NOMO-1 treated with DMSO at 0.1 percent for 48 hours (cell line): Measurements from ENCODE around the gene CDKAL1.

Experiments used
- DNase-seq: peaks from one replicate; lab custom pipeline; 2025; ENCODE audit not compliant: unreplicated experiment; lab: John Stamatoyannopoulos, UW

CDKAL1 gene

GRCh38 chr6:21157186-21157929 is 623.1 kb downstream of the CDKAL1 start:
- DNase-seq: no peak

DNA sequence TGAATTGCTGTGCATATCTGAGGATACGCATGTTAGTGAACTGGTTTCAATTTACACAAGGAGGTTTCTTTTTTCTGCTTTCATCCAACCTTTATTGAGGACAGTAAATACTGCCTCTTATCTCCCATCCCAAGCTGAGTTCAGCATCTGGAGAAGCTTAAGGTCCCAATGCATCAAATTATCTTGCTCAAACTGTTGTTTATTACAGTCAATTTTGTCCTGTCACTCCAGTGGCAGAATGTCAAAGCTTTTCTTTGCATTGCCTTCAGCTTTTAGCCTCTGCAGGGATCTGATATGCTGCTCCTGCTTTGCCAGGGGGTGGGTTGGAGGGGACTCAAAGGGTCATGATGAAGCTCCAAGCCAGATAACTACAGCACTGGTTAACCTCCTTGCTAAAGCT is 623.9 kb downstream of the CDKAL1 start:
- DNase-seq: no peak

- DNase-seq: no peak
Measured at GRCh38 chr6:21158873-21159272, 624.6 kb downstream of the CDKAL1 start.

- no peak for DNase-seq
Measured at GRCh38 chr6:21159465-21159864, 625.2 kb downstream of the CDKAL1 start.

GRCh38 chr6:21161707-21162106 is 627.5 kb downstream of the CDKAL1 start:
- no peak for DNase-seq

- no peak for DNase-seq
Measured at GRCh38 chr6:21163110-21163837, 629.0 kb downstream of the CDKAL1 start.

DNA sequence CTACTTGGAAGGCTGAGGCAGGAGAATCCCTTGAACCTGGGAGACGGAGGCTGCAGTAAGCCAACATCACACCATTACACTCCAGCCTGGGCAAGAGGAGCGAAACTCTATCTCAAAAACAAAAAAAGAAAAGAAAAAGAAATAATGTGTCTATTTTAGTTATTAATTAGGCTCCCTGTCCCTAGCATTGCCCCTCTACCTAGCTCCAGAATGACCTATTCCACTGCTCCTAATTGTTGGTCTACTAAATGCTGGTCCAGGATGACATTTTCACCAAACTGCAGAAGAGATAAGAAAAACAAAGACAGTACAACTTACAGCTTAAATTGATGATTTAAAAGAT is 629.6 kb downstream of the CDKAL1 start:
- DNase-seq: no peak

DNA sequence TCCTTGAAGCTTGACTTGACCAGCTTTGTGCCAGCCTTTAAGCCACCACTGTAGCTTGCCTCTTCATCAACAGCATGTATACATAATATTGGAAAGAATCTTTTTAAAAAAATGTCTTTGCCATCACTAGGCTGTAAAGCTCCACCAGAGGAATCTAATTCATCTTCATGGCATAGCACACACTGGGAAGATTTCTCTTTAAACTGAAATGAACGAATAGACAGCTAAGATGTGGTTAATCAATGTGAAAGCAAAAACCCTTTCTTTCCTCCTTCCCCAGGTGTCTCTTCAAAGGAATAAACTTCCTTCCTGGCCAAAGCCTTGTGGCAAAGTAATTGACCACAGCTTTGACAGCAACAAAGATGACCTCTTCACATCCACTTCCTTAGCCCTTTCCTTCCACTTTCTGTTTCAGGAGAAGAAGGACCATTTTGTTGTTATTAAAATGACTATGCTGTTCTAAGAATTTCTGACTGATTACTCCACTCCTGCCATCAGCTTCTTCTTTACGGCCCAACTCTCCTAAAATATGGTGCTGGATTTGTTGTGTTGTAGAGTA is 630.6 kb downstream of the CDKAL1 start:
- peak; percentile 17 for DNase-seq

- no peak for DNase-seq
Measured at GRCh38 chr6:21166754-21167153, 632.5 kb downstream of the CDKAL1 start.

DNA sequence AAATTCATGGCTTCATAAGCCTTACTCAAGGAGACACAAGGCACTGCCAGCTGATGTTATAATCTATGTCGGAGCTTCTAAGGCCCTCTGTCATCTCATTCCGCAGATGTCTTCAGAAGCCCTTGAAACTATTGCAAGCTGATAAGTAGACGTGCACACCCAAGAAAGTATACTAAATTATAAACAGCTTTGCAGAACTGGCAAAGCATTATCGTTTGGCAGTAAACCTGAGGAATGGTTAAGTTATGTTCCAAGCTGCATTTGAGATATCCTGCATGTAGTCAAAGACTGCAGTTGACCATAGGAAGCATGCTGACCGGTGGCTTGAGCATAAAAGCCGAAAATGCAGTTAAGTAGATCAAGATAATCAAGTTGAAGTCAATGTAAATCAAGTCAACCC is 633.5 kb downstream of the CDKAL1 start:
- no peak for DNase-seq

DNA sequence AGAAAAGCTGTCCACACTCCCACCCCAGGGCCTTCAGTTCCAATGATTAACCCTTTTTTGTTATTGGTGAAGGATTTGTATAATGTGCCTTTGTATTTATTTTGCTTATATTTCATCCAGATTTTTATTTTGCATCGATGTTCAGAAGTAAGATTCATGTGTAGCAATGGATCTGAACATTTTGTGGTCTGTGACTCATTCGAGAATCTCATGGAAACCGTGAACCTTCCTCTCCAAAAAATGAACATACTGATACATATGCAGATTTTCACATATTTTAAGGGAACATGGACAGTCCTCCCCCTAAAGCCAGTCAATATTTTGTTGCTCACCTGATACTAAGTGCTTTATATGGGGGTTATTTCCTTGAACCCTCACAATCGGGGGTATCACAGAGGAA is 637.5 kb downstream of the CDKAL1 start:
- no peak for DNase-seq

DNA sequence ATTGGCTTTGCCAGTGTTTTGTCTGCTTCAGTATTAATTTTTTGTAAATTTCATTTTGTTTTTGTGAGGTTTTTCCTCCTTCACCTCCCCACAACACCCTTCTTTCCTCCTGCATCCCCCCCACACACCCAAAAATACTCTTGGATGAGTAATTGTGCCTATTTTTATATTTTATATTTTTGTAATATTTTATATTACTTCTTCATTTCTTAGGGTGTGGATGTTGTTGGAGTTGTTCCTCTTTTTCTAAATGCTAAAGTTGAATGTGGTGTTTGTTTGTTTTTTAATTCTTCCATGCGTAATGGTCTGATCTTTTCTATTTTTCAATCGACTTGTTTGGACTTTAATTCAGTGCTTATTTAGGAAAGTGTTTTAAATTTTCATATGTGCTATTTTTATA is 638.8 kb downstream of the CDKAL1 start:
- DNase-seq: peak; percentile 42

DNA sequence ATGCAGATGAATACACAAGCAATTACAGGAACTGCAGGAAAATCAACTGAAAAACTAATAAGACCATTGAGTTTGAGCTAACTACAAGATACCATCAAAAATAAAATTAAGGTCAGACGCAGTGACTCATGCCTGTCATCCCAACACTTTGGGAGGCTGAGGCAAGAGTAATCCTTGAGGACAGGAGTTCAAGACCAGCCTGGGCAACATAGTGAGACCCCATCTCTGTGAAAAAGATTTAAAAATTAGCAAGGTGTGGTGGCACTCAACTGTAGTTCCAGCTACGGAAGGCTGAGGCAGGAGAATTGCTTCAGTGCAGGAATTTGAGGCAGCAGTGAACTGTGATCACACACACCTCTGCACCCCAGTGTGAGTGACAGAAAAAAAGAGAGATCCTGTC is 639.4 kb downstream of the CDKAL1 start:
- no peak for DNase-seq

GRCh38 chr6:21176197-21176596 is 641.9 kb downstream of the CDKAL1 start:
- DNase-seq: no peak

- DNase-seq: no peak
Measured at GRCh38 chr6:21180155-21180554, 645.9 kb downstream of the CDKAL1 start.

GRCh38 chr6:21180800-21181337 is 646.6 kb downstream of the CDKAL1 start:
- no peak for DNase-seq

DNA sequence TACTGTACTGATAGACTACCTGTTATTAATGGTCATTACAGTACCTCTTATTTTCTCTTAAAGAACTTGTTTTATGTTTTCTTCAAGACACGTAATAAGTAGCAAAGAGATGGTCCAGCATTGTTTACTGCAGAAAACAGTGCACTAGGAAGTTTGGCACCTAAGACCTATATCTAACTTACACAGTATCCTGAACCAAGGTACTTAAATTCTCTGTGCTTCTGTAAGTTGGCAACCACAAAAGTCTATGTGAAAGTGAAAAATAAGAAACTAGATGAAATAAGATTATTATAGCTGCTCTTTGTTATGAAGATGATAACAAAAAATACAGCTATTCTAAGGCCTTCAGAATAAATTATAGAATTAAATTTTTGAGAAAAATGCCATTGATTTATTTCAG is 647.6 kb downstream of the CDKAL1 start:
- DNase-seq: no peak

DNA sequence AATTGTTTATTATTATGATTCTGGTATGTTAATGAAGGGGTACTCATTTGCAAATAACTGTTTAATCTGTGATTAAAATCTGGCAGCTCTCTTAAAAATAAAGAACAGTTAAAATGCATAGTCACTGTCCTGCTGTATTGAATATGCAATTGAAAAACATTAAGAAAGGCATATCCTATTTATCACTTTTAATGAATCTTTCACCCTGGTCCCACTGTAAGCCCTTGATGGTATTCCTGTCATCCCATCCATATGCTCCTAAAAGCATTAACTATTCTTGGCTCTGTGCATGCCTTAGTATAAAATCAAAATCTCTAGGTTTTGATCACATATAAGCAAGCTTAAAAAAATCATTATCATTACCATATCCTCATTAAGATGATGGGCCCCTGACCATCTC is 648.3 kb downstream of the CDKAL1 start:
- DNase-seq: no peak

DNA sequence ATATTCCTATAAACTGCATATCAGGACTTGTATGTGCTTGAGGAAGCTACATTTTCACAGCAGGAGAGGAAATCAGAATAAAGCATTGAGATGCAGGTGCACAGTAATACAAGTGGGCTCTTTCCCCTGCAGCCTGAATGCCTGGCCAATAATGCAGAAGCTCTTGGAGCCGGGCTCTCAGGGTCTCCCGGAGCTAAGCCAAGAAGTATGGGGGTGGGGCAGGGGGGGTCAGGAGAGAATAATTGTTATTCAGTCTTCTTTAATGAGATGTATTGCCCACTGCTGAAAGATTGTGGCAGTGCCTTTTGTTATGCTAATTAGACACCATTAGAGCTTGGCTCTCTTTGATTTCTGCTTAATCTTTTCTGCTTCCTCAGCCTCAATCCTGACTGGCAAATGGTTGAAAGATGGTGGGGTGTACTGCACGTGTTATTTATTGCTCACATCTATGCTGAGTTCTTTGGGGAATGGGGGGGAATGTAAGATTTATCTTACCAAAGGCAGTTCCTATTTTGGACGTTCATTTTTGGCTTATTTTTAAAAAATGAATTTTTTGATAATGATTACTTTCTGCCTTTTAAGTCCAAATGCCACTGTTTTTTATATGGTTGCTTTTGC is 651.7 kb downstream of the CDKAL1 start:
- no peak for DNase-seq

DNA sequence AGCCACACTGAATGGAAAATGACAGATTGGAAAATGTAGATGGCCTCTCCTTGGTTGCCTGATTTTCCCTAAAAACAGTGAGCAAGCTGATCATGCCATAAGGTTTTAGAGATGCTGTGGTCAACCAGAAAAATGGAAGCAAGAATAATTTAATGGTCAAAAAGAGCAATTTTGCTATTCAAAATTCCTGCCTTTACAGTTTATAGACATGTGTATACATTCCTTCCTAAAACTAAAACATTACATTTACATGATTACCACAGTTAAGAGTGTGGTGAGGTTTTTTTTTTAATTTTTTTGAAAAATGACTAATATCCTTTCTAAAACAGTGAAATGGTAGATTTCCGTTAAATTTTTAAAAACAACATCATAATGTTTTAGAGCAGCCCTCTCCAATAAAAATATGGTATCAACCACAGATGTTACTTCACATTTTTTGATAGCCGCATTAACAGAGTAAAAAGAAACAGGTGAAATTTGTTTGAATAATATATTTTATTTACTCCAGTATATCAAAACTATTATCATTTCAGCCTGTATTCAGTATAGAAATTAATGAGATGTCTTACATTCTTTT is 652.3 kb downstream of the CDKAL1 start:
- DNase-seq: no peak

DNA sequence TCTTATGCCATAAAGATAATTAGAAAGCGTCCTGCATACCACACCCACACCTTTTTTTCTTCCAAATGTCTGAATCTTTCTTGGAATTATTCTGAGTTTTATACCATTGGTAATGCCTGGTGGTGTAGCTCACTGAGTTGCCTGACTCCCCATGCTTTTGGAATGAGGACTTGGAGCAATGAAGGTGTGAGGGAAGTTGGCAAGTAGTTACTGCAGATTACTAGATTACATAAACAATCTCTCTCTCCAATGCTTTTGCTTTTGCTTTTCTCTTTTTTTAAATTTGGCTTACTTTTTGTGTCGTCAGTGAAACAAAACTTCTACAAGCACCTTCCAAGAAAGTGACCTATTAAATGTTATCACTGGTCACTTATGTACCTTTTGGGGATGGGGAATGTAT is 653.2 kb downstream of the CDKAL1 start:
- DNase-seq: no peak
